GM21367 (cell line): ENCODE data around the gene KRT83.
A peak's percentile ranks its signal among the peaks of the same experiment; 100 is the strongest.
"Not testable (repeated sequence)": the region's sequence is repeated elsewhere in the genome, so short reads cannot be mapped to it uniquely, and the experiment has no call there.

Experiments
- ATAC-seq: cut with Tn5 transposase; IDR thresholded peaks from one replicate; pipeline ENCODE4 v1.9.1; 2021; ENCODE audit not compliant: unreplicated experiment

Gene KRT83

DNA sequence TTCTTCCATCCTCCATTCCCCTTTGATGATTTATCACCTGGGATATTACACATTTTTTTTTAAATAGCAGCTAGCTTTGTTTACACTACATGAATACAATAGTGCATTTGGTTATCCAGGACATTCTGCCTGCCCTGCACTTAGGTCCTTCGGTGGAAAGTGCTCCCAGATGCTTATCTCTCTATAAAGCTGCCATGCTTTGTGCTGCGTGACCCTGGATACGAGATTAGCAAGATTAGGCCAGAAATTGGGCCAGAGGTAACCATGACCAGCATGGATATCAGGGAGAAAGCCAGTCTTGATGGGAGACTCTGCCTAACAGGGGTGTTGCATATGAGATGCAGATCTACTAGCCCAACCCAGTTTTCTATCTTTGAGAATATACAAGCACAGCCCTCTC, 12.1 kb upstream of the KRT83 start:
- ATAC-seq: no peak

DNA sequence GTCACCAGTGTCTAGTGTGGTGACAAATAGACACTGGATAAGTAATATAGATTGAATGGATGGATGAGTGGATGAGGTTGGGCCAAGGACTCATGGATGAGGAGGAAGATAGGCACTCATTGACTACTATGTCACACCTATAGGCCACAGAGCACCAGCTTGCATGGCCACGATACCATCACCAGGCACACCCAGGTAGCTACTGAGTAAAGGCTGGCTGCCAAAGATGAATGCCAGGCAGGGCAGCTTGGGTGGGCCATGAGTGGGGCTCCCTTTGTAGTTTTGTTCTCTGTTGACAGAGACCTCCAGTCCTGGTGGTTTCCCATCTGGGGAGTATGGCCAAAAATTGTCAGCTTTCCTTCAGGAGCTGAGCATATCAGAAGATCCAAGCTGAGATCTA, 11.2 kb upstream of the KRT83 start:
- ATAC-seq: no peak

DNA sequence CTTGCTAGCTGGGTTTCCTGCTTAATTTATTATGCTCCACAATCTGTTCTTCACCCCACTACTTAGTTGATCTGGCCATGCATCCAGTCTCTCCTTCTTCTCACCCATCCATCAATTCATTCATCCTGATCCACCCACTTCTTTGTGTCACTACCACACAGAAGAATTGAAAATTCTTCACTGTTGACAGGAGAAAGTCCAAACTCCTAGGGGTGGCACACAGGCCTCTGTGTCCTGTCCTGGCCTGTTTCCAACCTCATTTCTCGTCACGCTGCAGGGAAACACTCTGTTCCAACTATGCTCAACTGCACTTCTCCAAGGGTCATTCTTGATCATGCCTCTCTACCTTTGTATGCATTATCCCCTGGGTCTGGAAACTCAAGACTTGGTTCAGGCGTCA, 10.6 kb upstream of the KRT83 start:
- no peak for ATAC-seq

DNA sequence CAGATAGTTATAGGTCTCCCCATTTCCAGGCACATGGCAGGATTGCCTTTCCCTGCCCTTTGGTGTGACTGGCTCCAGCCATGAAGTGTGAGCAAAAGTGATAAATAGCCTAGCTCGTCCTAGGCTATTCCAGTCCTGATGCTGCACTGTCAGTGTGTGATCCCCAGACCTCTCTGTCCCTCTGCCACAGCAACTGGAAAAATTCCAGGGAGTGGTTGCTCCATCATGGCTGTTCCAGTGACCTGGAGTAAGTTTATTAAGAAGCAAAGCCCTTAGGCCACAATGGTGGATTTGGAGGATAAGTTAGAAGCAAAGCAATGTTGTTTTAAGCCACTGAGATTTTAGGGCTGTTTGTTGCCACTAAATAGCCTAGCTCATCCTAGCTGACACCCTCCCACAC, 9.8 kb upstream of the KRT83 start:
- no peak for ATAC-seq

DNA sequence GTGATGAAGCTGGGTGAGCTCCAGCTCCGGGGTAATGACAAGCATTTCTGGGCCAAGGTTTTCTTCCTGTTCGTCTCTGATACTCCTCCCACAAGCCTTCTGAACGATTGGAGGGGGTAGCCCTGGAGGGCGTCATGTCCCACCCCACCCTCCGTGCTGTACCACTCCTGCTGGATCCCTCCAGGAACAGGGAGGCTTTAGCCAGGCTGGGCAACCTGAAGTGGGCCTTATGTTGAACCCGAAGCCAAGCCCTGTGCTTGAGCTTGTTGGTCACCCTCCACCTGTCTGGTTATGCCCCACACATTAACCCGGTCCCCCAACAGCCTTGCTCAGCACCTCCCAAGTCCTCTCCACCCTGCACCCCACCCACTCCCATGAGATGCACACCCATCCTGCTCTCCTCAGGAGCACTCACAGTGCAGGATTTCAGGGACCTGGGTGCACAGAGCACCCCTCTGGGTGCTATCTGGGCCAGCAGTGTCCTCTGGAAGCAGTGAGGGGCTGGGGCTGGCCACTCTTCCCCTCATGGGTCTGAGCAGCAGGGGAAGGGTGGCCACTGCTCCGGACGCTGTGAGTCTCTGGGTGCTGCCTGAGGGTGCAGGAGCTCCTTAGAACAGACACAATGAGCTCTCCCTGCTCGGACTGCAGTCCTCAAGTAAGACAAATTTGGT, 6.8 kb upstream of the KRT83 start:
- ATAC-seq: no peak

DNA sequence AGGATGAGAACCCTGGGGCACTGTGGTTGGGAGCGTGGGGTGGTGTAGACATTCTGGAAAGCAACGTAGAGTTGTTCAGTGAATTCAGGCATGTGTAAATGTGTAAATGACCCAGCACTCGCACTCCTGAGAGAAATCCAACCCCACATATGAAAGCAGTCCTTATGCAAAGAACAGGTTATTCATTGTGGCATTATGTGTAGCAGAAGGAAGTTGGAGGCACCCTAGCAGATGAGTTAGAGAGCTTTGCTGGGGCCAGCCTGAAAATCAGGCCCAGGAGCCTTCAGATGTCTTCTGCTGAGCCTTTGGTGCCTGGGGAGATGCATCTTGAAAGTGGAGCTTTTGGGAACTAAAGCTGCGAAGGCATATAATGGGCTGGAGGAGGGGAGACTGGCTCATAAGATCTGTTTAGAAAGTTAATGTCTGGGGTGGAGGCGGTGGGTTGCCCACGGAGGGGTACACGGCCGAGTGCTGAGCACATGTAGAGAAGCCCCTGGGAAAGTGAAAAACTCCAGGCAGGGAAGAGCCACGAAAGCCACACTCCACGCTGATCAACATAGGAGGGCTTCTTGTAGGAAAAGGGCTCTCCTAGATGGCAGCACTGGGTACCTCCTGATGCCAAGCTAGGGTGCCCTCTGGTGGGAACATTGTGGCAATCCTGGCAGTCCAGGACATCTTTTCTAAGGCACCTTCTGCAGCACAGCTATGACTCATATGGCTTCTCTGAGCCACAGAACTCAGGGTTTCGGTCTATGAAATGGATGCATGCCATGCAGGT, 6.0 kb upstream of the KRT83 start:
- peak; percentile 90 for ATAC-seq

DNA sequence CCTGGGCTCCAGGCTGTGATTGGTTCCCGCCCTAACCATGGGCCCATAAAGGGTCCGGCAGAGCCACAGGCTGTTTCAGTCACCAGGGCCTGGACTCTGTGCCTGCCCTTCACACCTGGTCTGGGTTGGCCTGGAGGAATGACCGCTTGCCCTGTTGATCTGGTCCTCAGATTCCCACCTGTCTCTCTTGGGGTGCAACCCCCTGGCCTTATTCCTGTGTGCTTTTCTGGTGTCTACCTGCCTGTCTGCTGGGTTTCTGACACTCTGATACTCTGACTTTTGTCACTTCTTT, 2.9 kb upstream of the KRT83 start:
- ATAC-seq: no peak

DNA sequence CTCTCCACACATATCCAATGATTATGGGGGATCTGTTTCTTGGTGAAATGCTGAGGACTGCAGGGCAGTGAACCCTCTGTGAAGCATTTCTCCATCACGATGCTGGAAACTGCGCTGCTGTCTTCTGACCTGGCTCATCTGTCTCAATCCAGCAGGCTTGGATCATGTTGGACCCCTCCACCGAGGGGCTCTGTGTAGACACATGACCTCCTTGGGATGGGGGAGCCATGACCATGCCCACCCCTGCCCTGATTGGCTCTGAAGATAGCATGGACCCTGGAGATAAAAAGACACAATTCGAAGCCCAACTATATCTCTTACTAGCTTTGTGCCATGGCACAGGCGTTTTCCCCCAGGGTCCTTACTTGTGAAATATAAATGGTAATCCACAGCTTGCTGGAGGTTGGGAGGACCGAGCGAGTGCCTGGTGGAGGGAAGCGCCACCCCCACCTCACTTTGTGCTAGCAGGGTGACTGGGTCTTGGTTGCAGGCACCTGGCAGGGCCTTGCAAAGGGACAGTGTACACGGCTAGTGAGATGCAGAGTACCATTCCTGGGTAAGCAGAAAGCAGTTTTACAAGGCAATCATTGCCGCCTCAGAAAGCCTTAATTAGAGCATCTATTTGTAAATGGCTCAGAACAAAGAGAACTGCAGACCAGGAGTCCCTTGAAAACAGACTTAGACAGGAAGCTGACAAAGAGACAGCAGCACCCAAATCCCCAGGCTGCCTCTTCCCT, 2.4 kb upstream of the KRT83 start:
- ATAC-seq: no peak

- ATAC-seq: no peak
Measured at GRCh38 chr12:52323001-52323400, 1.8 kb upstream of the KRT83 start.

GRCh38 chr12:52322069-52322468, 871 bp upstream of the KRT83 start:
- no peak for ATAC-seq

DNA sequence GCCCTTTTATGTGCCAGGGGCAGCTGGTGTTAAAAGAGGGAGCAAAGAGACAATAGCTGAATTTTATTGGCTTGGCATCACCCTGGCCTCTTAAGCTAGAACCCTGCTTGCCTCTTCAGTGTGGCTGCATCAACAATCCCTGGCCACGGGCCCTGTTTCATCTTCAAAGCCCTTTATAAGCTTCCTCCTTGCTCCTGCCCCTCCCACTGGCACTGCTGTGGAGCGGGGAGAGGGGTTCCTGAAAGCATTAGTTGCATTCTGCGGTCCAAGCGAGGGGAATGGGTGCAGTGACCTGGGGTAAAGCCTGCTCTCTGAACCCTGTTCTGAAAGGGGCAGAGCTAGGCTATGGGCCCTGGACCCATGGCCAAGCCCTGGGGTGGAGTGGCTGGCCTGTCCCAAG, 220 bp upstream of the KRT83 start:
- no peak for ATAC-seq

DNA sequence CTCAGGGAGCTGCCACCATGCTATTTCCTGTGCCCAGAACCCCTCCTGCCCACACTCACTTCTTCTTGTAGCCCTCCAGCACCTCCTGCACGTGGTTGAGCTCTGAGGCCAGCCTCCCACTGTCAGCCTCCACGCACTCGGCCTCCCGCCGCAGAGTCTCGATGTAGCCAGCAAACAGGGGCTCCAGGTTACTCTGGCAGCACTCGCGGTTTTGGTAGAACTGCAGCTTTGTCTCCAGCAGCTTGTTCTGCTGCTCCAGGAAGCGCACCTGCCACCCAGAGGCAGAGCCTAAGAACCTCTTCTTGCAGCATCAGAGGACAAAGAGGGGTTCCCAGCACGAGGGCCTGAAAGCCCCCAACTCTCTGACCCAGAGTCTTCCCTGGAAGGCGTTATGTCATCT, 2.1 kb downstream of the KRT83 start:
- ATAC-seq: no peak

DNA sequence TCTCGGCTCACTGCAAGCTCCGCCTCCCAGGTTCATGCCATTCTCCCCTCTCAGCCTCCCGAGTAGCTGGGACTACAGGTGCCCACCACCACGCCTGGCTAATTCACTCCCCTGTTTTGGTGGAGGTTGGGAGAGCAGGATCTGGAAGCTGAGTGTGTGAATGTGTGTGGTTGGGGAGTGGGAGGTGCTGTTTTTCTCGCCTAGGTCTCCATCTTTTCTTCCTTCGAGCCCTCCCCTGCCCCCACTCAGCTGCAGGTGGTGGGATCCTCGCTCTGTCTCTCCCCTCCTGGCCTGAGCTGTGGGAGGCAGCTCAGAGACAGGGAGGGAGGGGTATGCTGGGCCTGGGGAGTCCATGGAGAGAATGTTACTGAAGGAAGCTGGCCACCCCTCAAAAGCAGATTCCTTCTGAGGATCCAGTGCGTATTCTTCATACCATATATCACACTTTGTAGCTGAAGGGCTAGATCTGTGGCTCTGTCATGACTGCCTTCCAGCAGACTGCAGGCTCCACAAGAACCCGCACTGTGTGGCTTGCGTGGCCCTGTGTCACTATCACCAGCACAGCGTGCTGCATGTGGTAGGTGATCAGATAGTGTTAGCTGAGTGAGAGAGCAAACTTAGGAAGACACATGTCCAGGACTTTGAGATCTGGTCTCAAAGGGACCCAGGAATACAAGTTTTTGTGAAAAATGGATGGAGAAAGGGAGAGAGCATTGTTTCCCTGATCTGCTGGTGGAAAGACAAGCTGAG, 2.8 kb downstream of the KRT83 start:
- ATAC-seq: no peak

- ATAC-seq: no peak
Measured at GRCh38 chr12:52317468-52318052, 3.6 kb downstream of the KRT83 start.

DNA sequence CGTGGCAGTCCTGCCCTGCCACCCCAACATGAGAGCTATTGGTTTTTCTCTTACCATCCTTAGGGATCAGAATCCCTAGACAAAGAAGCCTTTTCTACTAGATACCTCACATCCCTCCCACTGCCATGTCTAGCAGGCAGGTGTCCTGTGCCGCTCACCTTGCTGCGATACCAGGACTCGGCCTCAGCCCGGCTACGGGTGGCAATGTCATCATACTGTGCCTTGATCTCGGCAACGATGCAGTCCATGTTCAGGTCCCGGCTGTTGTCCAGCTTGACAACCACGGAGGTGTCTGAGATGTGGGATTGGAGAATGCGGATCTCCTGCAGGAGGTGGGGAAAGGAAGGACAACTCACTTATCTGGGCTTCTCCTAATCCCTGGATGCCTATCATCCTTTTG, 4.5 kb downstream of the KRT83 start:
- no peak for ATAC-seq

- no peak for ATAC-seq
Measured at GRCh38 chr12:52316290-52316689, 4.9 kb downstream of the KRT83 start.

- ATAC-seq: not testable (repeated sequence)
Measured at GRCh38 chr12:52315721-52316120, 5.5 kb downstream of the KRT83 start.

DNA sequence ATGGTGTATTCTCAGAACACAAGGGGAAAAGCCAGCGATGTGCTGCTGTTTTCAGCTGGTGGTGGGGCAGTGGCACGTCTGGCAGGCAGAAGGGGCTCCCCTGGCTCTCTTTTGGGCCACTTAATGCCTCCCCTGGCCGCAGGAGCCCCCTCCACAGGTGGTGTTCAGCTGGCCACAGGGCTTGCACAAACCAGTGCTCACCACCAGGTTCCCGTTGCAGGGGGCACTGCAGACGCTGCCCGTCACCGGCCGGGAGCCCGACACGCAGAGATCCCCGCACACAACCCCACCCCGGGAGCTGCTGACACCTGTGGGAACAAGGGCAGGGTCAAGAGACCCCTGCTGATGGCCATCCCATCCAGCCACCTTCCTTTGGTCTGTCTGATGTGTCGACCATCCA, 6.7 kb downstream of the KRT83 start:
- no peak for ATAC-seq

DNA sequence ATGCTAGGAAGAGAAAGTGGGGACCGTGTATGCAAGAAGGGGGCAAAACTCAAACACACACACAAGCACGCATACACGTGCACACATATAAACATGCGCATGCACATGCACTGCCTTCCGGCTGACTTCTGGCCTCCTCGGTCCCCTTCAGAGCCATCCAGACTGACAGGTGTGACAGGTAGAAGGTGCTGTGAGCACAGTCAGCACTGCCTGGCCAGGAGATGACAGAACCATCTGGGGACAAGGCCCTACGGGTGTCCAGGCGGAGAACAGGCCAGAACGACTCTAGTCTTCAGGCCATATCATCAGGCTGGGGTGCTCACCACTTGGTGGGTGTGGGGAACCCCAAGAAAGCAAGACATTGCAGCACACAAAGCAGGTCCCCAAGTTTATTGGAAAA, 7.3 kb downstream of the KRT83 start:
- no peak for ATAC-seq

GRCh38 chr12:52313461-52313860, 7.7 kb downstream of the KRT83 start:
- ATAC-seq: no peak

DNA sequence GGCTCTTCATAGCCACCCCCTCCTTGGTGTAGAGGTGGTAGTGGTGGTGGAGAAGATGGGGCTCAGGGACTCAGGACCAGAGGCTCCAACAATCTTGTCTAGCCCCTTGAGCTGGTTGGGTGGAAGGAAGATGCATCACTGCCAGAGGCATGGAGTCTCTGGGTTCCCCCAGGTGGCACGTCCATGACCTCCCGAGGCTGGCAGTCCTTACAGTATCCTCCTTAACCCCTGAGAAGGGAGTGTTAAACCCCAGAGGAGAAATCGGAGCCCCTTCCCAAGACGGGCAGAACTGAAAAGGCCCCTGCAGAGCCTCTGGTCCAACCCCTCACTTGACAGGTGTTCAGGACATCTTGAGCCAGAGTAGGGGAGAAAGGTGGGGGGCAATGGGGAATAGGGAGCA, 9.1 kb downstream of the KRT83 start:
- no peak for ATAC-seq
